Spleen (tissue), 7 donors: ENCODE data around the gene RGMA.

ENCODE experiments used
- CTCF ChIP-seq, 11 experiments: fragments of 200-600 bp in 7 of 11; fragments of 450-650 bp in 4 of 11; sonication (generic) in 4 of 11; IDR thresholded peaks in 8 of 11; conservative IDR thresholded peaks in 3 of 11; 1 replicate in 7 of 11; 2 replicates in 4 of 11; pipeline versions ENCODE4 v1.4.0 to v1.8.0; 2016 to 2021; ENCODE audit warnings: antibody characterized with exemption in 11 of 11, inconsistent platforms in 4 of 11, mild to moderate bottlenecking in 1 of 11
- POLR2A ChIP-seq, 3 donors: fragments of 450-650 bp; IDR thresholded peaks; one replicate each; pipeline ENCODE4 v1.5.1; 2017; ENCODE audit warnings: antibody characterized with exemption in 3 of 3, mild to moderate bottlenecking in 1 of 3
- POLR2AphosphoS5 ChIP-seq, 3 donors: sonication (generic); formaldehyde crosslinking; IDR thresholded peaks; one replicate each; pipeline ENCODE4 v1.5.1; 2017; ENCODE audit warnings: antibody characterized with exemption in 3 of 3
- donor health status: DM: no; HTN: no; CAD: no; lungs with moderate emphysema.
- donor health status: DM: no; HTN: no; CAD: no.
- donor health status: DM: no; HTN: no; CAD: no.

- TF ChIP-seq CTCF (IDR thresholded peaks at IDR 0.05 in 8 of 11, conservative IDR thresholded peaks at IDR 0.05 in 3 of 11) (no peak), POLR2AphosphoS5 (IDR thresholded peaks at IDR 0.05) (no peak), POLR2A (IDR thresholded peaks at IDR 0.05) (no peak)
Measured at GRCh38 chr15:93052090-93052879, 36.7 kb downstream of the RGMA start.
